GM19023 (cell line): ENCODE results near the gene GNPAT.
"Not testable (repeated sequence)": the region's sequence is repeated elsewhere in the genome, so short reads cannot be mapped to it uniquely, and the experiment has no call there.

Source experiments
- ATAC-seq: cut with Tn5 transposase; IDR thresholded peaks from one replicate; pipeline ENCODE4 v1.9.1; 2021; ENCODE audit warnings: mild to moderate bottlenecking, moderate library complexity; ENCODE audit not compliant: unreplicated experiment

The GNPAT gene

GRCh38 chr1:231212301-231212700 lies 28.7 kb upstream of the GNPAT start:
- not testable (repeated sequence) for ATAC-seq

- no peak for ATAC-seq
These were observed 27.0 kb upstream of the GNPAT start for GRCh38 chr1:231213831-231214573.

DNA sequence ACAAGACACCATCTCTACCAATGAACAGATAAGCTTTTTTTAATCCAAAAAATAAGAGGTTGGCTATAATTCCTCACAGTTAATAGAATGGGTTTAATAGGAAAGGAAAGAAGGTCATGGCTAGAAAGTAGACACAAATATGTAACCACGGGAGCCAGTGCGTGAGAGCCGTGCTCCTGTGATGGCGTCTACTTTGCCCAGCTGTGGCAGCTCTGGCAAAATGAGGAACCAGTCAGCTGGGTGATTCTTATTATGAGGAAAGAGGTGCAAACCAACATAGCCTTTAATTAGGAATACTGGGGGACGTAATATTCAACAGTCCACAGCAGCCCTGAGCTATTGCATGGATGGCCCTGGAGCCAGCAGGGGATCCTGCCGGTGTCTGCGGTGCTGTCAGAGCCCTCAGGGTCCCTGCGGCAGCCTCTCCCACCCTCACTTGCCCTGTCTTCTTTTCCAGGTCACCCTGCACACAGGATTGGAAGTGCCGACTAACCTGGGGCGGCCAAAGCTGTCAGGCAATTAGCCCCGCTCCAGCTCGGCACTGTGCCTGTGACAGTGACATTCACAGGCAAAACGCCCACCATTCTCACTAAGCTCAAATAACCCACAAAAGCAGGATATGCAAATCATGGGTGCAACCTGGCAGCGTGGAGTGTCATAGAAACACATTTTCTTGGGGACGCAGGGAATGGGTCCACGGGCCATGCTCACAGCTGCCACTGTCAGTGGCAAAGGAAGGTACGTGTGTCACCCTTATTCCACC lies 25.9 kb upstream of the GNPAT start:
- no peak for ATAC-seq

DNA sequence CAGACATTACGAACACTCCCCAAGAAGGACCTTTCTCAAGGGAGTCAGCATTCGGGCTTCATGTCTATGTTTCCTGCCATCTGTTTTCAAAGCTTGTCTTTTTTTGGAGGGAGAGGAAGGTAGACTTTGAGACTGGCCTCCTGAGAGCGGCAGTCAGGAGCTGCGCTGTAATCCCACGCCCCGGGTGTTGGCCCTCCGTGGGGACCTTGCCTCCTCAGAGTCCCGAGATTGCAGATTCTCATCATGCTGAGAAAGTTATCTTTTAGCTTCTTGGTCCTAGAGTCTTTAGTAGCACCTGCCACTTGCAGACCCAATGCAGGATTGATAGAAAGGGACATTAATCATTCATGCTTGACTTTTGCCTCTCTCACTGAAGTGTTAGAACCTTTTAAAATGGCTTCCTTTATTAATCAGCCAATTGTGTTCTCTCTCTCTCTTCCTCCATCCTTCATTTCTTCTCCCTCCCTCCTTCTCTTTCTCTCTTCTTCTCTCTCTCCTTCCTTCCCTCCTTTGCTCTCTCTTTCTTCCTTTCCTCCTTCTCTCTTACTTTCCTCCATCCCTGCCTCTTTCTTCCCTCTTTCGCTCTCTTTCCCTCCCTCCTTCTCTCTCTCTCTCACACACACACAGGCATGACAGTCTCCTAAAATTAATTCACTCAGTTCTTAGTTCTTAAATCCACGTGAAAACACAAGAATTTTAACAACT lies 25.2 kb upstream of the GNPAT start:
- ATAC-seq, result no peak

GRCh38 chr1:231216498-231216897 lies 24.5 kb upstream of the GNPAT start:
- ATAC-seq, result no peak

DNA sequence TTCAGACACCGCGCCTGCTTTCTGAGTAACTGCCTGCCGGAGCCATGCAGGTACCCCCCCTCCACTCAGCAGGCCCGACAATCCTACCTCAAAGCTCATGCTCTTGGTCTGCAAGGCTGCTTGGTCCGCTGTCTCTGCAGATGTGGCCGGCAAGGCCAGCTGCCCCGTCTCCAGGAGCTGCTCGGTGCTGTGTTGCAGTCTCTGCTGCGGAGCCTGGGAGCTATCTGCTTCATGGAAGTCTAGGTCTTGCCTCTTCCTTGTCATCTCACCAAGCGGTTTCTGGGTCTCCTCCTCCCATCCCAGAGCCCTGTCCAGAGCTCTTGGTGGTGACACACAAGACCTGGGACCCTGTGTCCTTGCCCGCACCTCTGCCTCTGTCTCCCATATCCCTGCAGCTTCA lies 24.0 kb upstream of the GNPAT start:
- ATAC-seq, result no peak

GRCh38 chr1:231218078-231218477 lies 22.9 kb upstream of the GNPAT start:
- ATAC-seq, result no peak

- no peak for ATAC-seq
These were observed 21.3 kb upstream of the GNPAT start for GRCh38 chr1:231219422-231220401.

GRCh38 chr1:231220801-231221200 lies 20.2 kb upstream of the GNPAT start:
- ATAC-seq, result no peak

GRCh38 chr1:231226156-231226555 lies 14.9 kb upstream of the GNPAT start:
- no peak for ATAC-seq

GRCh38 chr1:231231511-231231910 lies 9.5 kb upstream of the GNPAT start:
- ATAC-seq, result no peak

DNA sequence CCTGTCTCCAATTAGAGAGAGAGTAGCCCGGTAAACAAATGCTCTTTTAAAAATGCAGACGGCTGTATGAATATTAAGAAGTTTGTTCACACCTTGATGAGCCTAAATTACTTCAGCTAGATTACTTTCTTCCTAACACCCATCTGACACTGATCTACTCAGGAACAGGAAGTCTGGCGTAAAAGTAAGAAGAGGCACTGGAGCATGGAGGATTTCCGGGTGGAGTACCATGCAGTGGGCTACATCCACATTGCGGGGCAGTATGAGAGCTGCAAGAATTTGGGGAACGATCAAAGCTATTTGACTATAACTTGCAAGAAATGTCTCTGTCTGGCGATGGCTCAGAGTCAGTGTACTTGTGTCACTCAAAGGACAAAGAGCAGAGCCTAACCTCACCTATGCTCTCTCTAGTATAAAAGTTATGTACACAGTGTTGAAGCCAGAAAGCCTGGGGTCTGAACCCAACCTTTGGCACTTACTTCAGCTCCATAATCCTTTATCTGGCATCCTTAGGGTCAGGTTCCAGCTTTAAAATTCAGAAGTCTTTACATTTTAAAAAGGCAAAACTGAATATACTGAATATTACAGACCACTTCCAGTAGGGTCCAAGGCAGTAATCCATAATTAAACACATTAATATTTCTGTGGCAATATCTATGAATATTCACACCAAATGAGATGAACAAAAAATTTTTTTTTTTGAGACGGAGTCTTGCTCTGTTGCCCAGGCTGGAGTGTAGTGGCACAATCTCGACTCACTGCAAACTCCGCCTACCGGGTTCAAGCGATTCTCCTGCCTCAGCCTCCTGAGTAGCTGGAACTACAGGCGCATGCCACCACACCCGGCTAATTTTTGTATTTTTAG lies 7.9 kb upstream of the GNPAT start:
- no peak for ATAC-seq

DNA sequence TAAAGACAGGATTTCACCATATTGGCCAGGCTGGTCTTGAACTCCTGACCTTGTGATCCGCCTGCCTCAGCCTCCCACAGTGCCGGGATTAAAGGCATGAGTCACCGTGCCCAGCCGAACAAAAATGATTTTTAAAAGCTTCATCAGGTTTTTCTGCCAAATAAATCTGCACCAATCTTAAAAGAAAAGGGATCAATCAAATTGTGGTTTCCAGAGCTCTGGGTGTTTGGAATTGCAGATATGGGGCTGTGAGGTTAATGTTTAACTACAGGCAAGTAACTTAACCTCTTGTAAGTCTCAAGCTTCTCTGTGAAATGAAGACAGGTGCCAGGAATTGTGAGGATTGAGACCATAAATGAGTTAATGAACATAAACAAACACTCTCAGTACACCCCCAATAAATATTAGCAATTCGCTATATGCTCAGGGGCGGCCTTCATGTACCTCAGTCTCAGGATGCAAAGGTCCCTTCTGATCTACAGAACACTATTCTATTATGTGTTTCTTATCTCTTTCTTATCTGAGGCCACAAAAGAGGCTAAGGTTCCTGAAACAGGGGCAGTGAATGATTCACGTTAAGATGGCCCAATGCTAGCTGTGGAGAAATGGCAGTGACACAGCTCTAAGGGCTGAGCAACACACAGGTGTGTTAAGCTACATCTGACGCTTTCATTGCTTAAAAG lies 7.1 kb upstream of the GNPAT start:
- ATAC-seq, result no peak

DNA sequence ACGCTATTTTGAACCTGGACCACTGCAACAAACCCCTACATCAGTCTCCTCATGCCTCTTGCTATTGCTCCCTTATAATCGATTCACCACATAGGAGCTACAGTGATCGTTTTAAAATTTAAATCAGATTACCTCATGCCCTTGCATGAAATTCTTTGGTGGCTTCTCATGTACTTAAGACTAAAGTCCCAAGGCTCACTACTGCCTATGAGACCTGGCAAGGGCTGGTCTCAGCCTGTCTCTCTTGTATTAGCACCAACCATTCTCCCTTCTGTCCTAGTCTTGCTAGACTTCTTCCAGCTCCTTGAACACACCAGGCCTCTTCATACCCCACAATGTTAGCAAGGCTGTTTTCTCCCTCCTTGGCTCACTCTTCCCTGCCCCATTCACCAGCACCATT lies 6.5 kb upstream of the GNPAT start:
- ATAC-seq, result no peak

DNA sequence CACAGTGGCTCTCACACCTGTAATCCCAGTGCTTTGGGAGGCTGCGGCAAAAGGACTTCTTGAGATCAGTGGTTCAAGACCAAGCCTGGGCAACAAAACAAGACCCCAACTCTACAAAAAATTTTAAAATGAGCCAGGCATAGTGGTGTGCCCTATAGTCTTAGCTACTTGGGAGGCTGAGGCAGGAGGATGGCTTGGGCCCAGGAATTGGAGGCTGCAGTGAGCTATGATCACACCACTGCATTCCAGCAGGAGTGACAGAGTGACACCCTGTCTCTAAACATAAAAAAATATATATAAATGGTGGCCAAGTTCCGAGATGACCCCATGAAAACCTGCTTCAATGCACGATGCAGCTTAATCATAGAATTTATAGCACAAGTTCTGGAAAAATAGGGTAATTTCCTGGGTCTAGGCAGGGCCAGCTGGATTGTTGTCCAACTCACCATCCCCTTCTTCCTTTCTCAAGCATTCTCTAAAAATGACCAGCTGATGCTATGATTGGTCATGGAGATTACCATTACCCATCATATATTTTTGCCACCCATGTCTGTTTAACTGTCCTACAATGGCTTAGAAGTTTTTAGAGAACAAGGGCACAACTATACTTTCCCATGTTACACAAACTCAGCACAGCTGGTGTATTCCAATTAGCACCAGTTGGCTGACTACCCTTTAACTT lies 5.3 kb upstream of the GNPAT start:
- no peak for ATAC-seq

DNA sequence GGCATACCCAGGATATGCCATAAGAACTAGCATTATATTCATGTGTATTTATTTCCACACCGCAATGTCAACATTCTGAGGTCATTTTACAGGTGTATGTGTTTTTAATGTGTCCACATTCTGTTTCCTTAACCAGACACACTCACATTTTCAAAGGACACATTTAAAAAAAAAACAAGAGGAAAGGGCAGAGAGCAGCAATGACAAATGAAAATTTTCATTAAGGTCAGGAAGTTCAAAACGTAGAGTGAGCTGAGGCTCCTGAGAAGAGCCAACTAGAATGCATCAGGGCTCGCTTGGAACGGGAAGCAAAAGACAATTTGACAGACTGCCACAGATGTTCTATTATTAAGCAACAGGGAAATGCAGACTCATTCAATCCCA lies 4.8 kb upstream of the GNPAT start:
- no peak for ATAC-seq

GRCh38 chr1:231236938-231237337 lies 4.1 kb upstream of the GNPAT start:
- ATAC-seq, result no peak

DNA sequence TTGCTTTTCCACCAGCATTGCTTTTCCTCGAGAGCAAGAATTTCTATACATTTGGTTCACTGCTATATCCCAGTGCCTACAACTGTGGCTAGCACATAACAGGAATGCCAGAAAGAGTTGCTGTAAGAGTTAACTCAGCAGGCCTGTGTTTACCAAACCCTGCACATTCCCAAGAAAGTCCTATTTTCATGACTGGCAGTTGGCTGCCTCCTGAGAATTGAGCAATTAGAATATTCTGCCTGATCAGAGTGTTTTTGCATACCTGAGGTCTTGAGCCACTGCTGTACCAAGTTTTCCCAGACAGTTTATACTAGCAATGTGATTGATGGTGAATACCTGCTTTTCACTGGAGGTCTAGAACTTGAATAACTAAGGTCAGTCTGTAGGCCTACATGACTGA lies 2.7 kb upstream of the GNPAT start:
- no peak for ATAC-seq

DNA sequence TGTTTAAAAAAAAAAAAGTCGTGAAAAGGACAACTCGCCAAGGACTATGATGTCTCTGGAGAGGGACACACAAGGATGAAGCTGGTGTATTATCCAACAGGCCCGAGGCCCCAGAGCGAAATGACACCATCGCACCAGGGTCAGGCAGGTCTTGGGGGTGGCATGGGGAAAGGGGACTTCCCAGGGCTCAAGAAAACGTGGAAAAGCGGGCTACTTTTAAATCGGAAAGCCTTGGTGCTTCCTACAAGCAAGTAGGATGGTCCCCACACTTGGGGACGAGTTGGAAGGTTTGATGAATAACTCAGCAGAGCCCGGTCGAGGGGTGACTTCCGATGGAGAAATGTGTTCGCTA lies 505 bp upstream of the GNPAT start:
- peak; percentile 8 for ATAC-seq
